Heart left ventricle (tissue), 13 donors: ENCODE results near the gene IQSEC1.

Experiments used
- CTCF ChIP-seq, 12 donors: fragments of 200-600 bp; sonication (generic) in 4 of 12; IDR thresholded peaks; one replicate each; pipeline versions ENCODE4 v1.5.0 to v1.8.0; 2018 to 2022; ENCODE audit warnings: antibody characterized with exemption in 12 of 12, mild to moderate bottlenecking in 5 of 12
- POLR2A ChIP-seq, 2 donors: fragments of 450-650 bp; IDR thresholded peaks; one replicate each; pipeline ENCODE4 v1.6.1; 2017; ENCODE audit warnings: antibody characterized with exemption in 2 of 2, mild to moderate bottlenecking in 2 of 2, moderate library complexity in 2 of 2
- donor health status: ischemic (EF 13 %, LVEDD 7.1; RV severe dilation, severe dysfunction).
- donor health status: DM: no; HTN: yes; CAD: no.
- donor health status: DM: no; HTN: no; CAD: no.
- donor health status: ischemic (EF 25% LVEDD 6.9; RV normal size, moderate dysfunction).
- donor health status: ischemic (EF 25% LVEDD 5.7; RV mildly dilated, moderate dysfunction).
- donor health status: ischemic (EF 35%, LVEDD 5.7; RV mildly dilated, moderate dysfunction).
- donor health status: nonischemic (EF 11% LVEDD 7.7; RV severe dilation, severe dysfunction).
- donor health status: DM: yes; HTN: yes; CAD: no.
- donor health status: PGD.
- donor health status: ischemic (EF 29% LVEDD 5.4; RV normal size, mild dysfunction).
- donor health status: nonischemic (EF 23%, LVEDD 6.1; RV moderate dilation, normal function).

GRCh38 chr3:13116426-13116825 is 43.2 kb upstream of the IQSEC1 start:
- TF ChIP-seq CTCF (IDR thresholded peaks at IDR 0.05): no peak
- no peak for TF ChIP-seq POLR2A (IDR thresholded peaks at IDR 0.05)
